HG02610 (cell line): Measurements from ENCODE around the gene CRAT.
"Not testable (repeated sequence)": the region's sequence is repeated elsewhere in the genome, so short reads cannot be mapped to it uniquely, and the experiment has no call there.

Experiments
- ATAC-seq: cut with Tn5 transposase; IDR thresholded peaks from one replicate; pipeline ENCODE4 v1.9.1; 2021; ENCODE audit warnings: mild to moderate bottlenecking, moderate library complexity; ENCODE audit not compliant: unreplicated experiment

CRAT gene

GRCh38 chr9:129138476-129139232, 28.1 kb upstream of the CRAT start:
- ATAC-seq: no peak

- no peak for ATAC-seq
Measured at GRCh38 chr9:129138144-129138462, 27.5 kb upstream of the CRAT start.

- no peak for ATAC-seq
Measured at GRCh38 chr9:129137292-129138143, 26.9 kb upstream of the CRAT start.

GRCh38 chr9:129136446-129137035, 25.9 kb upstream of the CRAT start:
- ATAC-seq: no peak

- ATAC-seq: no peak
Measured at GRCh38 chr9:129135476-129135875, 24.9 kb upstream of the CRAT start.

GRCh38 chr9:129133082-129133481, 22.5 kb upstream of the CRAT start:
- no peak for ATAC-seq

- ATAC-seq: no peak
Measured at GRCh38 chr9:129131300-129132145, 20.9 kb upstream of the CRAT start.

GRCh38 chr9:129130791-129131190, 20.2 kb upstream of the CRAT start:
- no peak for ATAC-seq

GRCh38 chr9:129130271-129130670, 19.7 kb upstream of the CRAT start:
- ATAC-seq: not testable (repeated sequence)

GRCh38 chr9:129128689-129129088, 18.1 kb upstream of the CRAT start:
- no peak for ATAC-seq

GRCh38 chr9:129126749-129127618, 16.4 kb upstream of the CRAT start:
- ATAC-seq: no peak

- ATAC-seq: peak; percentile 55
Measured at GRCh38 chr9:129125478-129125877, 14.9 kb upstream of the CRAT start.

GRCh38 chr9:129124506-129125069, 14.0 kb upstream of the CRAT start:
- no peak for ATAC-seq

GRCh38 chr9:129122976-129123375, 12.4 kb upstream of the CRAT start:
- ATAC-seq: not testable (repeated sequence)

- ATAC-seq: no peak
Measured at GRCh38 chr9:129122133-129122532, 11.5 kb upstream of the CRAT start.

GRCh38 chr9:129121483-129121882, 10.9 kb upstream of the CRAT start:
- ATAC-seq: no peak

GRCh38 chr9:129118799-129119198, 8.2 kb upstream of the CRAT start:
- ATAC-seq: no peak

GRCh38 chr9:129113645-129114304, 3.2 kb upstream of the CRAT start:
- ATAC-seq: no peak

- ATAC-seq: not testable (repeated sequence)
Measured at GRCh38 chr9:129112526-129112925, 1.9 kb upstream of the CRAT start.
